CD14-positive monocyte (primary cell): ENCODE data around the gene ERG. TPM values are rescaled to one million over a fixed set of nuclear protein-coding genes. Genes with fewer than 3 reads are reported as not detected.

ENCODE experiments used
- DNase-seq, 3 donors: peaks; one replicate each; pipeline ENCODE4 v3.0.0-alpha.2; 2011 to 2022
- H2AFZ ChIP-seq: 2 replicates; pipeline ENCODE4 v1.6.0; 2012; ENCODE audit warnings: mild to moderate bottlenecking, low read depth, low read length, inconsistent platforms; ENCODE audit not compliant: insufficient read depth, poor library complexity, severe bottlenecking
- H3K27ac ChIP-seq, 2 donors: 1 replicate in 1 of 2; 2 replicates in 1 of 2; pipeline ENCODE4 v1.5.1; 2012 to 2013; ENCODE audit warnings: low read length in 2 of 2, control low read depth in 1 of 2, inconsistent platforms in 1 of 2, low read depth in 1 of 2, mild to moderate bottlenecking in 1 of 2
- H3K27me3 ChIP-seq, 2 donors: one replicate each; pipeline versions ENCODE4 v1.6.0 to v1.6.1; 2011 to 2013; ENCODE audit warnings: low read length in 2 of 2; ENCODE audit not compliant: control insufficient read depth in 2 of 2, insufficient read depth in 2 of 2
- H3K36me3 ChIP-seq, 2 donors: replicated peaks in 1 of 2; 1 replicate in 1 of 2; 2 replicates in 1 of 2; pipeline versions ENCODE4 v1.5.1 to v1.6.1; 2012 to 2013; ENCODE audit warnings: low read length in 2 of 2, control low read depth in 1 of 2, inconsistent platforms in 1 of 2, mild to moderate bottlenecking in 1 of 2; ENCODE audit not compliant: insufficient read depth in 2 of 2, control insufficient read depth in 1 of 2
- H3K4me1 ChIP-seq, 2 donors: 1 replicate in 1 of 2; 2 replicates in 1 of 2; pipeline versions ENCODE4 v1.5.1 to v1.6.1; 2012 to 2013; ENCODE audit warnings: low read length in 2 of 2, control low read depth in 1 of 2, inconsistent platforms in 1 of 2, mild to moderate bottlenecking in 1 of 2, moderate library complexity in 1 of 2; ENCODE audit not compliant: insufficient read depth in 2 of 2, control insufficient read depth in 1 of 2
- H3K4me2 ChIP-seq: replicated peaks from 2 replicates; pipeline ENCODE3; 2012; ENCODE audit warnings: low read length, moderate library complexity, mild to moderate bottlenecking; ENCODE audit not compliant: poor library complexity, severe bottlenecking; ENCODE audit errors: extremely low read depth
- H3K4me3 ChIP-seq, 3 experiments: fragments of 200-600 bp in 1 of 3; sonication (generic) in 1 of 3; replicated peaks in 1 of 3; 1 replicate in 2 of 3; 2 replicates in 1 of 3; pipeline ENCODE4 v1.5.1; 2011 to 2013; ENCODE audit warnings: low read length in 3 of 3, mild to moderate bottlenecking in 3 of 3, control low read depth in 2 of 3, low read depth in 2 of 3, inconsistent platforms in 1 of 3, moderate library complexity in 1 of 3
- H3K79me2 ChIP-seq: 2 replicates; pipeline ENCODE4 v1.6.0; 2012; ENCODE audit warnings: mild to moderate bottlenecking, control low read depth, inconsistent platforms, low read length, moderate library complexity; ENCODE audit not compliant: insufficient read depth
- H3K9ac ChIP-seq: 2 replicates; pipeline ENCODE4 v1.6.0; 2017; ENCODE audit warnings: low read length, mild to moderate bottlenecking; ENCODE audit not compliant: insufficient read depth, poor library complexity, severe bottlenecking
- H3K9me3 ChIP-seq, 2 donors: replicated peaks in 1 of 2; 1 replicate in 1 of 2; 2 replicates in 1 of 2; pipeline versions ENCODE4 v1.5.1 to v1.6.1; 2012 to 2013; ENCODE audit warnings: low read length in 2 of 2, control low read depth in 1 of 2; ENCODE audit not compliant: control insufficient read depth in 1 of 2, insufficient read depth in 1 of 2
- H4K20me1 ChIP-seq: 2 replicates; pipeline ENCODE4 v1.6.0; 2012; ENCODE audit warnings: mild to moderate bottlenecking, low read length, control low read depth, moderate library complexity; ENCODE audit not compliant: insufficient read depth
- H3K27ac Mint-ChIP-seq, 7 donors: one replicate each; pipeline ENCODE4 v1.8.0; 2020; ENCODE audit warnings: mild to moderate bottlenecking in 7 of 7, mixed read lengths in 7 of 7, moderate library complexity in 6 of 7, inconsistent platforms in 2 of 7
- H3K27me3 Mint-ChIP-seq, 3 donors: one replicate each; pipeline ENCODE4 v1.8.0; 2021 to 2022; ENCODE audit warnings: low read depth in 3 of 3, mild to moderate bottlenecking in 3 of 3, mixed read lengths in 3 of 3, moderate library complexity in 3 of 3, inconsistent platforms in 1 of 3
- H3K36me3 Mint-ChIP-seq, 2 donors: one replicate each; pipeline ENCODE4 v1.8.0; 2020; ENCODE audit warnings: mixed read lengths in 2 of 2, inconsistent platforms in 1 of 2, mild to moderate bottlenecking in 1 of 2
- H3K4me1 Mint-ChIP-seq: one replicate; pipeline ENCODE4 v1.8.0; 2020; ENCODE audit warnings: mild to moderate bottlenecking, mixed read lengths
- H3K4me3 Mint-ChIP-seq, 2 donors: one replicate each; pipeline ENCODE4 v1.8.0; 2020; ENCODE audit warnings: mild to moderate bottlenecking in 2 of 2, mixed read lengths in 2 of 2, moderate library complexity in 1 of 2
- H3K9me3 Mint-ChIP-seq, 7 donors: one replicate each; pipeline ENCODE4 v1.8.0; 2020 to 2022; ENCODE audit warnings: mixed read lengths in 7 of 7, mild to moderate bottlenecking in 6 of 7, moderate library complexity in 6 of 7, inconsistent platforms in 2 of 7
- CTCF ChIP-seq: fragments of 200-600 bp; IDR thresholded peaks from one replicate; pipeline ENCODE4 v1.8.0; 2022; ENCODE audit warnings: antibody characterized with exemption, mild to moderate bottlenecking
- WGBS: methylation state at CpG from one replicate; pipeline ENCODE4 v1.1.5; 2013; ENCODE audit warnings: missing lambda C conversion rate; ENCODE audit not compliant: insufficient coverage; 5-methylcytosine and 5-hydroxymethylcytosine counted together
- intact Hi-C, 2 donors: fragments of 100-400 bp; cut with micrococcal nuclease; formaldehyde crosslinking; loops; one replicate each; pipeline versions ENCODE4 v1.15.0 to v1.15.1; 2023
- polyA plus RNA-seq, 3 donors: library from polyadenylated mRNA; depleted of rRNA in 1 of 3; unstranded in 2 of 3; stranded (reverse) in 1 of 3; fragments of 300-500 nt in 2 of 3; fragments of >200 nt in 1 of 3; fragmentation: Illumina TruSeq in 2 of 3; gene quantifications; 1 replicate in 2 of 3; 2 replicates in 1 of 3; pipeline ENCODE4 v1.2.3, GENCODE V29; 2012 to 2021

The ERG gene
- polyA plus RNA-seq, 3 donors, result 0.16 to 0.22 TPM; not detected in 1

GRCh38 chr21:38365521-38365920 is 132.8 kb downstream of the ERG start:
- intact Hi-C loops, result no loop called here
- Histone ChIP-seq H3K79me2 (no peaks in the 10 kb centered on the region), H3K4me3 (no peak overlapping the region), H3K4me2 (no peak overlapping the region), H3K27me3 (no peaks in the 10 kb centered on the region), H3K27ac (no peak overlapping the region), H3K4me1 (no peaks in the 10 kb centered on the region), H3K9ac (no peak overlapping the region), H3K36me3 (no peaks in the 10 kb centered on the region), H2AFZ (no peak overlapping the region), H4K20me1 (no peaks in the 10 kb centered on the region), H3K9me3 (no peaks in the 10 kb centered on the region)
- DNase-seq, result no peak
- Mint-ChIP-seq H3K4me3 (no peak overlapping the region), H3K27me3 (peaks cover 0 to 3% (median 2%) of the 10 kb centered on the region in 3 donors), H3K27ac (no peak overlapping the region), H3K36me3 (no peaks in the 10 kb centered on the region), H3K9me3 (peaks cover 0 to 3% (median 2%) of the 10 kb centered on the region in 7 donors), H3K4me1 (peaks cover 5% of the 10 kb centered on the region)
- TF ChIP-seq CTCF, result no peak
- WGBS, result 92% methylated on average over 2 of the region's 2 CpGs

GRCh38 chr21:38363693-38364092 is 134.6 kb downstream of the ERG start:
- Mint-ChIP-seq H3K27ac (no peak overlapping the region), H3K4me3 (no peak overlapping the region), H3K4me1 (peaks cover 5% of the 10 kb centered on the region), H3K9me3 (peaks cover 0 to 3% (median 0%) of the 10 kb centered on the region in 7 donors), H3K36me3 (no peaks in the 10 kb centered on the region), H3K27me3 (peaks cover 2 to 3% (median 3%) of the 10 kb centered on the region in 3 donors)
- H3K9ac ChIP-seq, result no peak overlapping the region
- WGBS, result no CpG with 5 or more reads among the region's 1 CpG
- H3K9me3 ChIP-seq, result no peaks in the 10 kb centered on the region
- no peaks in the 10 kb centered on the region for H4K20me1 ChIP-seq
- no peak overlapping the region for H3K4me3 ChIP-seq
- intact Hi-C loops, result no loop called here
- no peaks in the 10 kb centered on the region for H3K79me2 ChIP-seq
- TF ChIP-seq CTCF, result no peak
- H3K27ac ChIP-seq, result no peak overlapping the region
- no peak overlapping the region for H3K4me2 ChIP-seq
- no peak overlapping the region for H2AFZ ChIP-seq
- no peaks in the 10 kb centered on the region for H3K36me3 ChIP-seq
- no peaks in the 10 kb centered on the region for H3K27me3 ChIP-seq
- no peaks in the 10 kb centered on the region for H3K4me1 ChIP-seq
- no peak for DNase-seq
